WI38 (cell line): Measurements from ENCODE around the gene HAP1.
"Not testable (repeated sequence)": the region's sequence is repeated elsewhere in the genome, so short reads cannot be mapped to it uniquely, and the experiment has no call there.

Source experiments
- H3K4me3 ChIP-seq: 2 replicates; pipeline ENCODE4 v1.5.1; 2011; ENCODE audit warnings: low read depth, mild to moderate bottlenecking, control low read depth, low read length
- TF ChIP-seq, protein P1 (sequence below): IDR thresholded peaks from 2 replicates; pipeline ENCODE4 v1.5.1; 2012; ENCODE audit warnings: low read depth, mild to moderate bottlenecking, control low read depth, low read length

The HAP1 gene, protein sequence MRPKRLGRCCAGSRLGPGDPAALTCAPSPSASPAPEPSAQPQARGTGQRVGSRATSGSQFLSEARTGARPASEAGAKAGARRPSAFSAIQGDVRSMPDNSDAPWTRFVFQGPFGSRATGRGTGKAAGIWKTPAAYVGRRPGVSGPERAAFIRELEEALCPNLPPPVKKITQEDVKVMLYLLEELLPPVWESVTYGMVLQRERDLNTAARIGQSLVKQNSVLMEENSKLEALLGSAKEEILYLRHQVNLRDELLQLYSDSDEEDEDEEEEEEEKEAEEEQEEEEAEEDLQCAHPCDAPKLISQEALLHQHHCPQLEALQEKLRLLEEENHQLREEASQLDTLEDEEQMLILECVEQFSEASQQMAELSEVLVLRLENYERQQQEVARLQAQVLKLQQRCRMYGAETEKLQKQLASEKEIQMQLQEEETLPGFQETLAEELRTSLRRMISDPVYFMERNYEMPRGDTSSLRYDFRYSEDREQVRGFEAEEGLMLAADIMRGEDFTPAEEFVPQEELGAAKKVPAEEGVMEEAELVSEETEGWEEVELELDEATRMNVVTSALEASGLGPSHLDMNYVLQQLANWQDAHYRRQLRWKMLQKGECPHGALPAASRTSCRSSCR

DNA sequence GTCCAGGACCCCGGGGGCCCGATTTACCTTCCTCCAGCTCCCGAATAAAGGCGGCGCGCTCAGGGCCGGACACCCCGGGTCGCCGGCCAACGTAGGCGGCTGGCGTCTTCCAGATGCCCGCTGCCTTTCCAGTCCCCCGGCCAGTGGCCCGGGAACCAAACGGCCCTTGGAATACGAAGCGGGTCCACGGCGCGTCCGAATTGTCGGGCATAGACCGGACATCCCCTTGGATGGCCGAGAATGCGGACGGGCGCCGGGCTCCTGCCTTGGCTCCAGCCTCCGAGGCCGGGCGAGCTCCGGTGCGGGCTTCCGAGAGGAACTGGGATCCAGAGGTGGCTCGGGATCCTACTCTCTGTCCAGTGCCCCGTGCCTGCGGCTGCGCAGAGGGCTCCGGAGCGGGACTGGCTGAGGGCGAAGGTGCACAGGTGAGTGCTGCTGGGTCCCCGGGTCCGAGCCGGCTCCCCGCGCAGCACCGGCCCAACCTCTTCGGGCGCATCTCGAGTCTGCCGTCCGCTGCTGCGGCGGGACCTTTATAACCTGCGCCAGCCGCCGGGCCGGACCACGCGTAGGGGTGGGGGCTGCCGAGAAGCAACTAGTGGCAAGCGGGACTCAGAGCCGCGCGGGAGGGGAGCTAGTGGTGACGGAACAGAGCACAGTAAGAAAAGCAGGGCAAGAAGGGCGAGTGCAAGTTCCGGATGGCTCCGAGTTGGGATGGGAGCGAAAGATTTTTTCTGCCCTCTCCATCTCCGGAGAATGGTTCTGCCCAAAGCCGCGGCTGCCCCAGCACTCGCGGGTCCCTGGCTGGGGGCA lies at the start of gene HAP1:
HAP1 (minus strand) TSS at position 505 of the 810 bp plus-strand sequence; CDS start at position 496, 9 bp downstream.
- peak within 1 kb of the TSS; percentile 21 for H3K4me3 ChIP-seq
- TF ChIP-seq, protein P1, sequence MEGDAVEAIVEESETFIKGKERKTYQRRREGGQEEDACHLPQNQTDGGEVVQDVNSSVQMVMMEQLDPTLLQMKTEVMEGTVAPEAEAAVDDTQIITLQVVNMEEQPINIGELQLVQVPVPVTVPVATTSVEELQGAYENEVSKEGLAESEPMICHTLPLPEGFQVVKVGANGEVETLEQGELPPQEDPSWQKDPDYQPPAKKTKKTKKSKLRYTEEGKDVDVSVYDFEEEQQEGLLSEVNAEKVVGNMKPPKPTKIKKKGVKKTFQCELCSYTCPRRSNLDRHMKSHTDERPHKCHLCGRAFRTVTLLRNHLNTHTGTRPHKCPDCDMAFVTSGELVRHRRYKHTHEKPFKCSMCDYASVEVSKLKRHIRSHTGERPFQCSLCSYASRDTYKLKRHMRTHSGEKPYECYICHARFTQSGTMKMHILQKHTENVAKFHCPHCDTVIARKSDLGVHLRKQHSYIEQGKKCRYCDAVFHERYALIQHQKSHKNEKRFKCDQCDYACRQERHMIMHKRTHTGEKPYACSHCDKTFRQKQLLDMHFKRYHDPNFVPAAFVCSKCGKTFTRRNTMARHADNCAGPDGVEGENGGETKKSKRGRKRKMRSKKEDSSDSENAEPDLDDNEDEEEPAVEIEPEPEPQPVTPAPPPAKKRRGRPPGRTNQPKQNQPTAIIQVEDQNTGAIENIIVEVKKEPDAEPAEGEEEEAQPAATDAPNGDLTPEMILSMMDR, result no peak

DNA sequence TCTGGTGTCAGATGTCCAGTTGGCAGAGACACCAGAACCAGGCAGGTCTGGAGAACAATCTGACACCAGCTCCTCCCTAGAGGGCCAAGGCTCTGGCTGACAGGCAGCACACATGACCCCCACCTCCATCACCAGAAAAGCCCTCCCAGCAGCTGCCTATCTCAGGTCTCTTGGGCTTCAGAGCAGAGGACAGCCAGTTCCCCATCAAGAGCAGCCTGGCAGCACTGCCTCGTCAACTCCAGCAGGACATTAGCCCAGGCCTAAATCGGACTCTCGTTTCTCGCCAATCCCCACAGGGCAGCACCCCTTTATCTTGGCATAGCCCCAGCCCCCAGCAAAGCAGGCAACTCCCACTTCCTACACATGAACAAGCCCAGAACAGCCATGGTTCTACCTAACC lies 47.7 kb upstream of the HAP1 start:
- TF ChIP-seq, protein P1, result no peak
- no peak overlapping the region for H3K4me3 ChIP-seq

DNA sequence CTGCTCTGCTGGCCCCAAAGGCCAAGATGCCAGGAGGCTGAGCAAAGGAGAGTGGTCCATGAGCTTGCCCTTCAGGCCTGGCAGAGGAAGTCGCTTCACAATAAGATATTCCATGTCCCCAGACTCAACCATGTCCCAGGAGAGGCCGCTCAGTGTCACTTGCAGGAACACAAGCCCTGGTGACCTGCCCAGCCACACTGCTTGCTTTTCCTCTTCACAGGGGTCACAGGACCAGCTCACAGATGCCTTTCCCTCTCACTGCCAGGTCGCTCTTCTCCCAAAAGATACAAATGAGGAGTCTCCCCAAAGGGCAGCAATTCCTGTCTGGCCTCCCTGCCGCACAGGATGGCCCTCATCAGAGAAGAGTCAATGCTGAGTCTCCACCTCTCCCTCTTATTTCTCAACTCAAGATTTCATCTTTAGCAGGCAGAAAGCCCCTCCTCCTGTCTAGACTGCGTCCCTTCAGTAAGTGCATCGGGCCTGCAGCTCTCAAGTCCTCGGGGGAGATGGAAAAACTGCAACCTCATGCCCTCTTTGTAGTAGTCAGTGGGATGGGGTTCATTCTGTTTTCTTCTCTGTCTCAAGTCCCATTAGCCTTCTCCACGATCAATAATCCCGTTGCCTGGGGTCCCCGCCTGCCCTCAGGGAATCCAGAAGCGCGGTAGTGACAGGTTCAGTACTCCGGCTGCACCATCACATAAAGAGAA lies 47.1 kb upstream of the HAP1 start:
- no peak overlapping the region for H3K4me3 ChIP-seq
- TF ChIP-seq, protein P1, result no peak

DNA sequence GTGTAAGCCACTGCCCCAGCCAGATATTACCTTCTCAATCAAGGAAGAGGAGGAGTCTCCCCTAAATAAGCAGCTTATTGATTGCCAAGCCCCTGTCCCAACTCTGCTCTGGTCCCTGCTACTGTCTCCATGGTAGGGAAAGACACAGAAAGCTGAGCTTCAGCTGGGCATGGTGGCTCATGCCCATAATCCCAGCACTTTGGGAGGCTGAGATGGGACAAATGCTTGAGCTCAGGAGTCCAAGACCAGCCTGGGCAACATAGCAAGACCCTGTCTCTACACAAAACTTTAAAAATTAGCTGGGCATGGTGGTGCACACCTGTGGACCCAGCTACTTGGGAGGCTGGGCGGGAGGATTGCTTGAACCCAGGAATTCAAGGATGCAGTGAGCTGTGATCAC lies 45.5 kb upstream of the HAP1 start:
- TF ChIP-seq, protein P1, result no peak
- H3K4me3 ChIP-seq, result no peak overlapping the region

DNA sequence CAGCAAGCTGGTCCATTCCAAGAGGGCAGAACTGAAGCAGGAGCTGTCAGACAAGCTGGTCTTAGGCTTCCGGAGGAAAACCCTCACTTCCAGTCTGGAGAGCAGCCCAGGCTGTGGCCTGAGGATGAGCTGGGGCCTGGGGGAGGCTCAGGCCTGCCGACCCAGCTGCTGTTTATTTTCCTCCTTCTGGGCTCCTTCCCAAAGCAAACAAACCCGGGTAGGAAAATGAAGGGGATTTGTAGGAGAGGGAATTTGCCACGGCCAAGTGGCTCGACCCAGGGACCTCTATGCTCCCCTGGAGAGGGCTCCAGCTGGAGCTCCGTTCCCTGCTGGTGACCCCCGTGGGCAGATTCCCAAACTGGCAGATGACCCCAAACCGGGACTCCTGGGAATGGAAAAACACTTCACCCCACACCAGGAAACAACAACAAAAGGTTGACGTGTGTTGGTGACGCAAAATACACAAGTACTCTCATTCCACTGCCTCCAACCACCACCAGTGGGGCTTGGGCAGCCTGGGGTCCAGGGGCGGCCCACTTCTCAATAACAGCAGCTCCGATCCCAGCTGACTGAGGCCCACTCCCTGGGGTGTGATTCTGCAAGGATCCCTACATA lies 43.2 kb upstream of the HAP1 start:
- TF ChIP-seq, protein P1, result no peak
- H3K4me3 ChIP-seq, result no peak overlapping the region

DNA sequence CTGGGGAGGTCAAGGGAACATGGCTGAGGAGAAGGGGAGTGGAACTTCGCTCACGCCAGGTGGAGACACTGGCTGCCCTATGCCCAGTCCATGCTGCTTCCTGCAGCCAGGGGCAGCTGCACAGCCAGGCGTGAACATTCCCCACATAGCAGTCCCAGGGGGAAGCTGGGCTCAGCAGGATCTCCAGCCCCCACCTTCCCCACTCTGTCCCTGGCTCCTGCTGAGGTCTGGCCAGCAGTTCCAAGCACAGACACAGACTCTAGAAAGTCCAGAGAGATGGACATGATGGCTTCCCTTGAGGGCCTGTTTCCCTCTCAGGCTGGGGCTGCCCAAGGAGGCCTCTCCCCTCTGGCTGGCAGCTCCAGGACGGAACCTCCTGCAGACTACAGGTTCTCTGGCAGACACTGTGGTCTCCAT lies 42.7 kb upstream of the HAP1 start:
- no peak overlapping the region for H3K4me3 ChIP-seq
- TF ChIP-seq, protein P1, result no peak

DNA sequence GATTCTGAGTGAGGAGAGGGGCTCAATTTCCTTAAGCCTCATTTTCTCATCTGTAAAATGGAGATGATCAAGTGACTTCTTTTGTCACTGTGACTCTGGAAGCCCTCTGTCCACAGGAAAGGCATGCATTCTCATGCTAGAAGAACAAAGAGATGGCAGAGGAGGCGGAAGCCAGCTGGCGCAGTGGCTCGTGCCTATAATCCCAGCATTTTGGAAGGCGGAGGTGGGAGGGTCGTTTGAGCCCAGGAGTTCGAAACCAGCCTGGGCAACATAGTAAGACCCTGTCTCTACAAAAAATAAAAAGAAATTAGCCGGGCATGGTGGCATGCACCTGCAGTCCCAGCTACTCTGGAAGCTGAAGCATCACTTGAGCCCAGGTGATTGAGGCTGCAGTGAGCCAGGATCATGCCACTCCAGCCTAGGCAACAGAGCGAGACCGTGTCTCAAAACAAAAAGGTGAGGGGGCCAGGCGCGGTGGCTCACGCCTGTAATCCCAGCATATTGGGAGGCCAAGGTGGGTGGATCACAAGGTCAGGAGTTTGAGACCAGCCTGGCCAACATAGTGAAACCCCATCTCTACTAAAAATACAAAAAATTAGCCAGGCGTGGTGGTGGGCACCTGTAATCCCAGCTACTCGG lies 41.9 kb upstream of the HAP1 start:
- H3K4me3 ChIP-seq, result not testable (repeated sequence)
